Measurements from ENCODE around the gene PIP5K1B. TPM values are rescaled to one million over a fixed set of nuclear protein-coding genes. Genes with fewer than 3 reads are reported as not detected.

Gene PIP5K1B
- total RNA-seq, 1 experiment from 2014 or later: 0.16 TPM

DNA sequence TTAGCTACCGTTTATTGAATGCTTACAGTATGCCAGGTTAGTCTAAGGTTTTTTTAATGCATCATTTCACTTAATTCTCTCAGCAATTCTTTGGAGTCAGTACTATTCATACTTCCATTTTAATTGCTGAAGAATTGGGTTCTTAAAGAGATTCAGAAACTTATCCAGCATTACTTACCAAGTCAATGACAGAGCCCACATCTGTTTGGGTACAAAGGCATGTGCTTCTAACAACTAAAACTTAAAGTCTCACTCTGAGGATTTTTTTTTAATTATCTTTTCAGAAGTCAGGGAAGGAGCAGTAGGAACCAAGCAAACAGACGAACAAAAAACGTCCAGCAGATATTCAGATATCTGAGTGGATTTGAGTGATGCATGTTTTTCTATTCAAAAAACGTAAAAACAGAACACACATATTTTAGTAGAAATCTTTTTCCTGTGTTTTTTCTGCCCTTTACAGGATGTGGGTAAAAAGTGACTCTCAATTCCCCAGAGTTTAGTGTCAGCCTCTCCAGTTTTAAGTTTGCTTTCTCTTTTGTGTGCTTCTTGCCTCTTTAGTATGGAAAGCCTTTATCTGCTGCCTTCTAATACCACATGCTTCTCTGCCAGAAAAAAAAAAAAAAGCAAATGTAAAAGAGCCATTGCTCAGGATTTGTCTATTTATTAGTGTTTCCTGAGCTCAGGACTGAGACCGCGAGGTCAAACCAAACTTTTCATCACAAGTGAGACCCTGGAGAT, 190.9 kb downstream of the PIP5K1B start:
- H3K36me3 Mint-ChIP-seq (ENCODE audit: insufficient read depth, unreplicated experiment): no peaks in the 10 kb centered on the region
- no peak for DNase-seq (ENCODE audit: unreplicated experiment)
- no peaks in the 10 kb centered on the region for H3K4me1 Mint-ChIP-seq (ENCODE audit: insufficient read depth, unreplicated experiment)
- H3K4me3 Mint-ChIP-seq (ENCODE audit: unreplicated experiment): no peak overlapping the region
- CTCF ChIA-PET: interaction anchor here (0.7 to 1.2 kb wide), 3 partner anchors 10 to 104 kb away, joined by 3 to 5 read pairs (median 3); no protein-coding TSS in a partner anchor
- BruUV-seq (replicated peaks): no TSS peak
- H3K9me3 Mint-ChIP-seq (ENCODE audit: unreplicated experiment): no peaks in the 10 kb centered on the region
- POLR2A ChIA-PET: no interaction called here
- peaks cover 55% of the 10 kb centered on the region for H3K27me3 Mint-ChIP-seq (ENCODE audit: insufficient read depth, unreplicated experiment)
- no peak overlapping the region for H3K27ac Mint-ChIP-seq (ENCODE audit: low read depth, unreplicated experiment)
- intact Hi-C loops (cut with micrococcal nuclease): no loop called here
- TF ChIP-seq, protein P1, sequence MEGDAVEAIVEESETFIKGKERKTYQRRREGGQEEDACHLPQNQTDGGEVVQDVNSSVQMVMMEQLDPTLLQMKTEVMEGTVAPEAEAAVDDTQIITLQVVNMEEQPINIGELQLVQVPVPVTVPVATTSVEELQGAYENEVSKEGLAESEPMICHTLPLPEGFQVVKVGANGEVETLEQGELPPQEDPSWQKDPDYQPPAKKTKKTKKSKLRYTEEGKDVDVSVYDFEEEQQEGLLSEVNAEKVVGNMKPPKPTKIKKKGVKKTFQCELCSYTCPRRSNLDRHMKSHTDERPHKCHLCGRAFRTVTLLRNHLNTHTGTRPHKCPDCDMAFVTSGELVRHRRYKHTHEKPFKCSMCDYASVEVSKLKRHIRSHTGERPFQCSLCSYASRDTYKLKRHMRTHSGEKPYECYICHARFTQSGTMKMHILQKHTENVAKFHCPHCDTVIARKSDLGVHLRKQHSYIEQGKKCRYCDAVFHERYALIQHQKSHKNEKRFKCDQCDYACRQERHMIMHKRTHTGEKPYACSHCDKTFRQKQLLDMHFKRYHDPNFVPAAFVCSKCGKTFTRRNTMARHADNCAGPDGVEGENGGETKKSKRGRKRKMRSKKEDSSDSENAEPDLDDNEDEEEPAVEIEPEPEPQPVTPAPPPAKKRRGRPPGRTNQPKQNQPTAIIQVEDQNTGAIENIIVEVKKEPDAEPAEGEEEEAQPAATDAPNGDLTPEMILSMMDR (IDR thresholded peaks at IDR 0.05; ENCODE audit: unreplicated experiment): no peak

DNA sequence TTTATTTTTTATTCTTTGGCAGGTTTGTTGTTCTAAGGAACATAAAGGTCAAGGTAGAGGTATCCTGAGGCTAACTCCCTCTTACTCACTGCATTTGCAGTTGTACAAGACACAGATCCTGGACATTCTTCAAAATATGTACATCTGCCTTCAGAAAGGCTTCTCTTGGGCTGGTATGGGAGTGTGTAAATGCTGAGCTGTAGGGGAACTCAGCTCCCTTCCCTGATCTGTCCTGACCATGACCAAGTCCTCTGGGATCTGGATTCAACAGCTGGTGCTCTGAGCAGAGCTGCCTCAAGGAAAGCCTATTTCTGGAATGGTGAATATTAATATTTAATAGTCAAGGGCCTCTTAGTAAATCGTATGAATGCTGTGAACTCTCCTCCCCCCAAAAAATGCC, 191.4 kb downstream of the PIP5K1B start:
- no TSS peak for BruUV-seq (replicated peaks)
- H3K27me3 Mint-ChIP-seq (ENCODE audit: insufficient read depth, unreplicated experiment): peaks cover 61% of the 10 kb centered on the region
- POLR2A ChIA-PET: no interaction called here
- no peaks in the 10 kb centered on the region for H3K36me3 Mint-ChIP-seq (ENCODE audit: insufficient read depth, unreplicated experiment)
- H3K27ac Mint-ChIP-seq (ENCODE audit: low read depth, unreplicated experiment): no peak overlapping the region
- CTCF ChIA-PET: interaction anchor here (0.9 to 1.2 kb wide), 2 partner anchors 11 to 103 kb away, joined by 3 to 5 read pairs; no protein-coding TSS in a partner anchor
- no peaks in the 10 kb centered on the region for H3K9me3 Mint-ChIP-seq (ENCODE audit: unreplicated experiment)
- no peaks in the 10 kb centered on the region for H3K4me1 Mint-ChIP-seq (ENCODE audit: insufficient read depth, unreplicated experiment)
- TF ChIP-seq, protein P1 (IDR thresholded peaks at IDR 0.05; ENCODE audit: unreplicated experiment): no peak
- H3K4me3 Mint-ChIP-seq (ENCODE audit: unreplicated experiment): no peak overlapping the region
- intact Hi-C loops (cut with micrococcal nuclease): no loop called here
- DNase-seq (ENCODE audit: unreplicated experiment): no peak

DNA sequence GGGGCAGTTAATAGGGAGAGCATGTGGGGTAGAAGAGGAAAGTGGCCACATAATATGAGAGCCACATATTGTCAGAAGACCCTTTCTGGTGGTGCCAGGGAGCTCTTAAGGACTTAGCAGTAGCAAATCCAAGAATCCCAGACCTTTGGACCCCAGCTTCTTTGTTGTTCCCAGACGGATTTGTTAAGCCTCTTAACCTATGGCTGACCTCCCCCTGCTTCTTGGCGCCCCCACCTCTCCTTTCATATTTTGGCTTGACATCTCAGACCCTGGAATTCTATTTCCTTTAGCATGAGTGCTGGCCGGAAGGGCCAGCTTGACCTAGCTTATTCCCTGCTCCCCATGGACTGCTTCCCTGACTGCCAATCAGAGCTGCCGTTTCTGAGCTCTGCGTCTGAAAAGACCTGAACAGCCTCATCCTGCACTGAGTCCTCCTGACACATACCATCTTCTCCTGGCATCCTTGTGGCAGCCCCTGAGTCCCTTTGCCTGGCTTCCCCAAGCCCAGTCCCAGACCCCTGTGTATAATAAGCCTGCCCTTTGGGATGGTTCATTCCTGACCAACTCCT, 192.6 kb downstream of the PIP5K1B start:
- CTCF ChIA-PET: interaction anchor here (0.5 to 0.6 kb wide), 2 partner anchors 108 to 328 kb away, joined by 3 read pairs; no protein-coding TSS in a partner anchor
- intact Hi-C loops (cut with micrococcal nuclease): no loop called here
- no TSS peak for BruUV-seq (replicated peaks)
- no peaks in the 10 kb centered on the region for H3K4me1 Mint-ChIP-seq (ENCODE audit: insufficient read depth, unreplicated experiment)
- TF ChIP-seq, protein P1 (IDR thresholded peaks at IDR 0.05; ENCODE audit: unreplicated experiment): no peak
- no peaks in the 10 kb centered on the region for H3K9me3 Mint-ChIP-seq (ENCODE audit: unreplicated experiment)
- H3K36me3 Mint-ChIP-seq (ENCODE audit: insufficient read depth, unreplicated experiment): no peaks in the 10 kb centered on the region
- POLR2A ChIA-PET: no interaction called here
- peaks cover 73% of the 10 kb centered on the region for H3K27me3 Mint-ChIP-seq (ENCODE audit: insufficient read depth, unreplicated experiment)
- no peak for DNase-seq (ENCODE audit: unreplicated experiment)
- H3K27ac Mint-ChIP-seq (ENCODE audit: low read depth, unreplicated experiment): no peak overlapping the region
- no peak overlapping the region for H3K4me3 Mint-ChIP-seq (ENCODE audit: unreplicated experiment)

DNA sequence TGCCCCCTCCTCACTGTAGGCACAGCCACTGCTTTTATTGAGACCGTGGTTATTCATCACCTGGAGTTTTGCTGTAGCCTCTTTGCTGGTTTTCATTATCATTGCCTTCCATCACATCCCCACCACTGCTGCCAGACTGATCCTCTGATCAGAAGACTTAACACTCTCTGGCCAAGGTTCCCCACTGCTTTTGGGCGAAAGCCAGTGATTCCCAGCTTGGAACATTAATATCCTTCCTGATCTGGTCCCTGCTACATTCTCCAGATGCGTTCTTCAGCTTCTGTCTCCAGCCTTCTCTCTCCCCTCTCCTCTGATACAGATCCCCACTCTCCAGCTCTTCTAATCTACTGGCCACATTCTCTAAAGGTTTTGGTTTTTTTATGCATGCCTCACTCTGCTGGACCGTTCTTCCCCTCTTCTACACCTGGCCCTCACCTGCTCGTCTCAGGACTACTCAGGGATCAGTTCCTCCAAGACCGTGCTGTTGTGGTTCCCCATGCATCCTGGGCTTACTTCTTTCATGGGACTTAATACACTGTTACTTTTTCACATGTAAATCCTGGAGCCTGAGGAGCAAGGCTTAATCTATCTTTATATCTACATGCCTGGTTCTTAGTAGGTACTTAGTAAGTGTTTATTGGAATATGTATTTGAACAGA, 193.9 kb downstream of the PIP5K1B start:
- POLR2A ChIA-PET: no interaction called here
- no peaks in the 10 kb centered on the region for H3K4me1 Mint-ChIP-seq (ENCODE audit: insufficient read depth, unreplicated experiment)

More for the DNA sequence above, 193.9 kb downstream of the PIP5K1B start:
- intact Hi-C loops (cut with micrococcal nuclease): no loop called here
- BruUV-seq (replicated peaks): no TSS peak
- H3K27me3 Mint-ChIP-seq (ENCODE audit: insufficient read depth, unreplicated experiment): peaks cover 85% of the 10 kb centered on the region
- no peak overlapping the region for H3K4me3 Mint-ChIP-seq (ENCODE audit: unreplicated experiment)
- CTCF ChIA-PET: no interaction called here
- H3K36me3 Mint-ChIP-seq (ENCODE audit: insufficient read depth, unreplicated experiment): no peaks in the 10 kb centered on the region
- no peak overlapping the region for H3K27ac Mint-ChIP-seq (ENCODE audit: low read depth, unreplicated experiment)
- TF ChIP-seq, protein P1 (IDR thresholded peaks at IDR 0.05; ENCODE audit: unreplicated experiment): no peak
- DNase-seq (ENCODE audit: unreplicated experiment): no peak
- no peaks in the 10 kb centered on the region for H3K9me3 Mint-ChIP-seq (ENCODE audit: unreplicated experiment)

Data from MCF 10A (cell line).